HG03432 (cell line): ENCODE results near the gene ITGA4.
A peak's percentile ranks its signal among the peaks of the same experiment; 100 is the strongest.

ENCODE experiments used
- ATAC-seq: cut with Tn5 transposase; IDR thresholded peaks from one replicate; pipeline ENCODE4 v1.9.1; 2021; ENCODE audit warnings: mild to moderate bottlenecking, moderate library complexity; ENCODE audit not compliant: unreplicated experiment

The ITGA4 gene

DNA sequence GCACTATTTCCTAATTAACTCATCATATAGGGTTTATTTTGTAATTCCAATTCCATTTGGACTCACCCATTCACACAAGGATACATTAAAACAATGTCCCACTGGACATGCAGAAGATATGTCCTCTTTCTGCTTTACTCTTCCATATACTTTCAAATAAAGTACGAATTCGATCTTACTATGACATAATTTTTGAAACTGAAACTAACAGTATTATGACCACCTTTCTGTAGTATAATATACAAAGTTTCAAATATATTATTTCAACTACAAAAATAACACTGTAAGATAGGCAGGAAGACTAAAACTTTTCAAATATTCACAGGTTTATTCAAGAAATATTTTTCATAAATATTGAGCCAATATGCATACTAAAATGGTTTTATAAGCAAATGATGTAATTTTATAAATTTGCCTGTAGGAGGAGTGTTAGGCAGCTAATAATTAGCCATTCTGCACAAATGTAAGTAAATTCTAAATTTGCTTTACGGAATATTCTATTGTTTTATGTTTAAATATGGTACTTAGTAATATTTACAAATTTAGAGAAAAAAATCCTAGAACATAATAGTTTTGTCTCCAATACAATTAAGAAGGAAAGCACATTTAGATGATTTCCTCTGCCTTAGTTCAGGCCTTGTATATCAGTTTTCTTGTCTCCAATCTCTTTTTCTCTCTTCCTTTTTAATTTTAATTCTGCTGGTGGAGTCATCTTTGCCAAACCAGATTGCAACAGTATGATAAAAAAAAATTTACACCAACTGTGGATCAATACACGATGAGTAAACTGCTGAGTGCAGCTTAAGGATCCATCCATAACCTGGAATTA lies 113.9 kb downstream of the ITGA4 start:
- ATAC-seq = no peak

DNA sequence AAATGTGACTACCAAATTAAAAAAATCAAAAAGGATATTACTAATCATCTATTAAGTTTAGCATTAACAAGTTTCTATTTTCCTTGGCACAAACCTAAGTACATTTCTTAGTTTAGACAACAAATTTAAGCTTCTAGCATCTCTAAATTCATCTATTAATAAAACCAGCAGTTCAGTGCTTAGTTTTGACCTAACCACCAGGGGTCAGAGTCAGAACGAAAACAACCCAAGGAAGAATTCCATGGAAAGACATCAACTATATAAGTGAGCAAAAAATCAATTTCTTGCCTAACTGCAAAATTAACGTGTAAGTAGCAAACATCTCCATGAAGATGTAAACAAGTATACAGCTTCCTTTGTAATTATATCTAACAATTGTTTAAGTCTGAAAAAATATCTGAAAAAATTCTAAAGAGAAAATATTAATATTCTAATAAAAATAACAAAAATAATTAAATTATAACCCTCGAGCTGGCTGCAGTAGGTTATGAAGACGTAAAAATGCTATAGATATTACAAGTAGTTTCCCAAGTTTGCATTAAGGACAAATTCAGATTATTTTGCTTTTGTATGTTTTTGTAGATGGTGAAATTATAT lies 116.1 kb downstream of the ITGA4 start:
- ATAC-seq = peak; percentile 38

DNA sequence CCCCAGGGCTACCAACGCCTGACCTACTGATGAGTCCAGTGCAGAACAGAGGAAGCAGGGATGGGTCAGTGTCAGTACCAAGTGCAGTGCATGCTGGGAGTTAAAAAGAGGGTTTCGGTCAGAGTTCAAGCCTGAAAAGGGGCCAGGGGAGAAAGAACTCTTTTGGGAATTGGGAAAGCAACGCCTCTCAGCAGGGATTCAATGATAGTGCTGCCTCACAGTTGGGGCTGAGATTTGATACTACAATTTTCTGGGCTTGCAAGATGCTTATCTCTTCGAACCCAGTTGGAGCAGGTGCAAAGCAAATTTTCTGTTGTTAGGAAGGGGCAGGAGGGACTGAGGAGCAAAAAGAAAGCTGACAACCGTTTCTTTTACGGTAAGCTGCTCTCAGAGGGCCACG lies 117.1 kb downstream of the ITGA4 start:
- no peak for ATAC-seq

DNA sequence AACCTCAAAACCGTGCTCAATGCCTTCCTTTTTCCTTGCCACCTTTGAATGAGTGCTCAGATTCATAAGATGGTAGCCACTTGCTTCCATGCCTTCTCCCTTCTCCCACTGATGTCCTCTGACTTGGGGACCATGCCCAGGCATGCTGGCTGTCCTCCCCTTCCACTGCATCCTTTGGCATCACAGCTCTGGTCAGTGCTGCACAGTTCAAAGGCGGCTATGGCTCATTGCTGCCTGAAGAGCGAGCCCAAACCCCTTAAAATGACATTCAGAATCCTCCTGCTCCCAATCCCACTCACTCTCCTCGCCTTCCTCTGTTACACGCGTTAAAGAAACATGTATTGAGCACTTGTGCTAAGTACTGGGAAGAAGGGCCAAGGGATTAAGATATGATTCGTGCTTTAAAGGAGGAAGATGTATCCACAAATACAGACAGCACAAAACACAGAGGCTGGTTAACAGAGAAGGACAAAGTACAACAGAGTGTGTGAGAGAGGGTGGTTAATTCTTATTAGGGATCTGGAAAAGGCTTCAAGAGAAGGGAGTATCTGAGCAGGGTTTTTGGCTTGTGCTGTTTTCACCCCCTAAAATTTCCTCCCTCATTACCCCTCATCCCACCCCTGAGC lies 118.0 kb downstream of the ITGA4 start:
- ATAC-seq = no peak

- ATAC-seq = no peak
These were observed 118.5 kb downstream of the ITGA4 start for GRCh38 chr2:181575650-181576025.

GRCh38 chr2:181576431-181576830 lies 119.2 kb downstream of the ITGA4 start:
- no peak for ATAC-seq

DNA sequence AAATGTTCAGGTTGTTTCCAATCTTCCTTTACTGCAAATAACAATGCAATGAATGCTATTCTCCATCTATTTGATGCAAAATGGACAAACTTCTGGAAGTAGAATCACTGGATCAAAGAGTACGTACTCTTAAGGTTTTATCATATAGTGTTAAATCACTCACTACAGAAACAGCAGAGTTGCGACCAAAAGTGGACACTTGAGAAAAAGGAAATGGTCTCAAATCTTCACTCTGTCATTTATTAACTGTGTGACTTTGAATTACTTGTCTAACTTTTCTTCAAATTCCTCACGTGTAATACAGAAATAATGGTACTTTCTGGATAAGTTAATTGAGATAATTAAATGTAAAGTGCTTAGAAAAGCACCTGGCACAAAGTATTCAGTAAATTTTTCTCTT lies 121.6 kb downstream of the ITGA4 start:
- ATAC-seq = no peak

GRCh38 chr2:181581534-181581933 lies 124.3 kb downstream of the ITGA4 start:
- no peak for ATAC-seq

GRCh38 chr2:181585732-181586131 lies 128.5 kb downstream of the ITGA4 start:
- no peak for ATAC-seq
